HepG2 (cell line): ENCODE data around the gene NUDT22. TPM values are rescaled to one million over a fixed set of nuclear protein-coding genes. Genes with fewer than 3 reads are reported as not detected.
A peak's percentile ranks its signal among the peaks of the same experiment; 100 is the strongest.

Experiments used
- CAMTA2 ChIP-seq: sonication (generic); formaldehyde crosslinking; IDR thresholded peaks from 2 replicates; pipeline ENCODE4 v1.4.0; 2020; ENCODE audit warnings: mild to moderate bottlenecking, missing genetic modification reagents, borderline replicate concordance
- ELF1 ChIP-seq: sonication (generic); formaldehyde crosslinking; IDR thresholded peaks from 2 replicates; pipeline ENCODE4 v1.4.0; 2020; ENCODE audit warnings: missing genetic modification reagents
- ETS1 ChIP-seq: sonication (generic); formaldehyde crosslinking; IDR thresholded peaks from 2 replicates; pipeline ENCODE4 v1.4.0; 2020; ENCODE audit warnings: missing genetic modification reagents
- EZH2 ChIP-seq: conservative IDR thresholded peaks from 2 replicates; pipeline ENCODE4 v1.6.1; 2012; ENCODE audit warnings: mild to moderate bottlenecking, low read depth, low read length, moderate library complexity
- FOXP1 ChIP-seq, 2 experiments: fragments of 450-650 bp in 1 of 2; IDR thresholded peaks; 2 replicates each; pipeline ENCODE4 v1.6.1; 2017 to 2018; ENCODE audit warnings: antibody characterized with exemption in 1 of 2
- HCFC1 ChIP-seq: fragments of 150-350 bp; IDR thresholded peaks from 2 replicates; pipeline ENCODE4 v1.6.1; 2014; ENCODE audit warnings: low read depth, low read length
- LCORL ChIP-seq, 2 experiments: fragments of 450-650 bp in 1 of 2; sonication (generic) in 1 of 2; formaldehyde crosslinking in 1 of 2; IDR thresholded peaks; 2 replicates each; pipeline versions ENCODE4 v1.5.0 to v1.6.1; 2017 to 2020; ENCODE audit warnings: antibody characterized with exemption in 1 of 2, missing genetic modification reagents in 1 of 2
- MAFG ChIP-seq: sonication (generic); formaldehyde crosslinking; IDR thresholded peaks from 2 replicates; pipeline ENCODE4 v1.5.1; 2020; ENCODE audit warnings: mild to moderate bottlenecking, missing genetic modification reagents
- MXD4 ChIP-seq: IDR thresholded peaks from 2 replicates; pipeline ENCODE4 v1.6.1; 2016; ENCODE audit warnings: mild to moderate bottlenecking, missing biosample characterization, missing genetic modification reagents
- NFE2L1 ChIP-seq: sonication (generic); formaldehyde crosslinking; IDR thresholded peaks from 2 replicates; pipeline ENCODE4 v1.4.0; 2020; ENCODE audit warnings: missing genetic modification reagents, mild to moderate bottlenecking, borderline replicate concordance
- PRDM15 ChIP-seq: sonication (generic); formaldehyde crosslinking; IDR thresholded peaks from 2 replicates; pipeline ENCODE4 v1.4.0; 2020; ENCODE audit warnings: missing genetic modification reagents
- SNAI1 ChIP-seq: sonication (generic); formaldehyde crosslinking; IDR thresholded peaks from 2 replicates; pipeline ENCODE4 v1.5.0; 2020; ENCODE audit warnings: mild to moderate bottlenecking, missing genetic modification reagents, borderline replicate concordance
- ZBTB26 ChIP-seq: IDR thresholded peaks from 2 replicates; pipeline ENCODE4 v1.6.1; 2016; ENCODE audit warnings: missing compliant biosample characterization, missing genetic modification reagents, borderline replicate concordance
- ZNF180 ChIP-seq: sonication (generic); formaldehyde crosslinking; IDR thresholded peaks from 2 replicates; pipeline ENCODE4 v1.4.0; 2020; ENCODE audit warnings: low read depth, missing genetic modification reagents, borderline replicate concordance
- ZNF337 ChIP-seq: sonication (generic); formaldehyde crosslinking; IDR thresholded peaks from 2 replicates; pipeline ENCODE4 v1.5.1; 2020; ENCODE audit warnings: missing genetic modification reagents, low read depth, mild to moderate bottlenecking, borderline replicate concordance
- ZNF383 ChIP-seq: sonication (generic); formaldehyde crosslinking; IDR thresholded peaks from 2 replicates; pipeline ENCODE4 v1.4.0; 2020; ENCODE audit warnings: missing genetic modification reagents, mild to moderate bottlenecking, borderline replicate concordance
- ZNF547 ChIP-seq: sonication (generic); formaldehyde crosslinking; IDR thresholded peaks from 2 replicates; pipeline ENCODE4 v1.5.1; 2020; ENCODE audit warnings: mild to moderate bottlenecking, missing genetic modification reagents
- ZNF879 ChIP-seq: sonication (generic); formaldehyde crosslinking; IDR thresholded peaks from 2 replicates; pipeline ENCODE4 v1.8.1; 2023; ENCODE audit warnings: missing genetic modification reagents
- polyA plus RNA-seq, 8 experiments: library from polyadenylated mRNA; depleted of rRNA in 3 of 8; stranded (reverse) in 7 of 8; unstranded in 1 of 8; fragments of >200 nt; fragmentation: Illumina TruSeq in 4 of 8; extraction: Trizol in 4 of 8; gene quantifications; 2 replicates each; pipeline versions ENCODE4 v1.2.1 to v1.2.3, GENCODE V29; 2011 to 2016; ENCODE audit warnings: low read depth in 4 of 8, missing spikeins in 1 of 8, mixed read lengths in 1 of 8; ENCODE audit not compliant: insufficient read depth in 1 of 8
- total RNA-seq, 5 experiments: library from RNA; depleted of rRNA; stranded (reverse); fragments of >200 nt; fragmentation: Illumina TruSeq; extraction: Trizol; gene quantifications; 2 replicates each; pipeline ENCODE4 v1.2.3, GENCODE V29; 2016; ENCODE audit warnings: low read depth in 1 of 5
- TF ChIP-seq, protein P1 (sequence below): sonication (generic); formaldehyde crosslinking; IDR thresholded peaks from 2 replicates; pipeline ENCODE4 v1.4.0; 2020; ENCODE audit warnings: missing genetic modification reagents, borderline replicate concordance
- TF ChIP-seq, protein P2 (sequence below): sonication (generic); formaldehyde crosslinking; IDR thresholded peaks from 2 replicates; pipeline ENCODE4 v1.4.0; 2020; ENCODE audit warnings: missing genetic modification reagents

Gene NUDT22
- total and polyA plus RNA-seq, 2 of the 13 experiments (the other 11 are each of a cell fraction or from before 2014, with no cell fraction given): 33.5 to 39.8 TPM

- TF ChIP-seq ZNF879 (CRISPR knock-in tag) (no peak), HCFC1 (no peak), NFE2L1 (0 out of 2 replicates have a peak, but pooled peaks have one; percentile 41), MAFG (CRISPR knock-in tag) (no peak), CAMTA2 (no peak), FOXP1 (IDR thresholded peaks at IDR 0.05) (no peak), FOXP1 (CRISPR knock-in tag; IDR thresholded peaks at IDR 0.05) (no peak), SNAI1 (no peak), MXD4 (CRISPR knock-in tag) (no peak), ZNF337 (CRISPR knock-in tag) (no peak), ZBTB26 (CRISPR knock-in tag) (no peak), LCORL (IDR thresholded peaks at IDR 0.05) (no peak), LCORL (CRISPR knock-in tag; IDR thresholded peaks at IDR 0.05) (0 out of 2 replicates have a peak, but pooled peaks have one; percentile 13), PRDM15 (no peak), ZNF547 (CRISPR knock-in tag) (no peak; the same call in none of the 2 replicates), ELF1 (CRISPR knock-in tag) (peak; percentile 46), EZH2 (no peak), ETS1 (CRISPR knock-in tag) (no peak), ZNF180 (no peak), ZNF383 (CRISPR knock-in tag) (no peak)
- TF ChIP-seq, protein P1, sequence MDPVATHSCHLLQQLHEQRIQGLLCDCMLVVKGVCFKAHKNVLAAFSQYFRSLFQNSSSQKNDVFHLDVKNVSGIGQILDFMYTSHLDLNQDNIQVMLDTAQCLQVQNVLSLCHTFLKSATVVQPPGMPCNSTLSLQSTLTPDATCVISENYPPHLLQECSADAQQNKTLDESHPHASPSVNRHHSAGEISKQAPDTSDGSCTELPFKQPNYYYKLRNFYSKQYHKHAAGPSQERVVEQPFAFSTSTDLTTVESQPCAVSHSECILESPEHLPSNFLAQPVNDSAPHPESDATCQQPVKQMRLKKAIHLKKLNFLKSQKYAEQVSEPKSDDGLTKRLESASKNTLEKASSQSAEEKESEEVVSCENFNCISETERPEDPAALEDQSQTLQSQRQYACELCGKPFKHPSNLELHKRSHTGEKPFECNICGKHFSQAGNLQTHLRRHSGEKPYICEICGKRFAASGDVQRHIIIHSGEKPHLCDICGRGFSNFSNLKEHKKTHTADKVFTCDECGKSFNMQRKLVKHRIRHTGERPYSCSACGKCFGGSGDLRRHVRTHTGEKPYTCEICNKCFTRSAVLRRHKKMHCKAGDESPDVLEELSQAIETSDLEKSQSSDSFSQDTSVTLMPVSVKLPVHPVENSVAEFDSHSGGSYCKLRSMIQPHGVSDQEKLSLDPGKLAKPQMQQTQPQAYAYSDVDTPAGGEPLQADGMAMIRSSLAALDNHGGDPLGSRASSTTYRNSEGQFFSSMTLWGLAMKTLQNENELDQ (CRISPR knock-in tag): no peak
- TF ChIP-seq, protein P2, sequence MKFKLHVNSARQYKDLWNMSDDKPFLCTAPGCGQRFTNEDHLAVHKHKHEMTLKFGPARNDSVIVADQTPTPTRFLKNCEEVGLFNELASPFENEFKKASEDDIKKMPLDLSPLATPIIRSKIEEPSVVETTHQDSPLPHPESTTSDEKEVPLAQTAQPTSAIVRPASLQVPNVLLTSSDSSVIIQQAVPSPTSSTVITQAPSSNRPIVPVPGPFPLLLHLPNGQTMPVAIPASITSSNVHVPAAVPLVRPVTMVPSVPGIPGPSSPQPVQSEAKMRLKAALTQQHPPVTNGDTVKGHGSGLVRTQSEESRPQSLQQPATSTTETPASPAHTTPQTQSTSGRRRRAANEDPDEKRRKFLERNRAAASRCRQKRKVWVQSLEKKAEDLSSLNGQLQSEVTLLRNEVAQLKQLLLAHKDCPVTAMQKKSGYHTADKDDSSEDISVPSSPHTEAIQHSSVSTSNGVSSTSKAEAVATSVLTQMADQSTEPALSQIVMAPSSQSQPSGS (CRISPR knock-in tag): no peak
Measured at GRCh38 chr11:64226507-64227051, 505 bp downstream of the NUDT22 start (continued).
